Retinal pigment epithelial cell (primary cell): ENCODE results near the gene ANXA7.
A peak's percentile ranks its signal among the peaks of the same experiment; 100 is the strongest.
"Not testable (repeated sequence)": the region's sequence is repeated elsewhere in the genome, so short reads cannot be mapped to it uniquely, and the experiment has no call there.

ENCODE experiments used
- DNase-seq: peaks from one replicate; pipeline ENCODE4 v3.0.0-alpha.2; 2010; ENCODE audit warnings: low read depth
- H3K4me3 ChIP-seq: 2 replicates; pipeline ENCODE4 v1.5.1; 2011; ENCODE audit warnings: mild to moderate bottlenecking, low read length, control low read depth, moderate library complexity
- CTCF ChIP-seq: conservative IDR thresholded peaks from 2 replicates; pipeline ENCODE4 v1.5.1; 2011; ENCODE audit warnings: low read depth, low read length, control low read depth, inconsistent platforms

The ANXA7 gene

GRCh38 chr10:73344269-73344668 lies 69.6 kb downstream of the ANXA7 start:
- H3K4me3 ChIP-seq = no peak overlapping the region
- no peak for DNase-seq
- TF ChIP-seq CTCF = no peak

- H3K4me3 ChIP-seq = no peak overlapping the region
- no peak for DNase-seq
- no peak for TF ChIP-seq CTCF
Measured at GRCh38 chr10:73340121-73340520, 73.7 kb downstream of the ANXA7 start.

- no peak overlapping the region for H3K4me3 ChIP-seq
- no peak for TF ChIP-seq CTCF
- peak; percentile 20 for DNase-seq
Measured at GRCh38 chr10:73339436-73339835, 74.4 kb downstream of the ANXA7 start.

- TF ChIP-seq CTCF = no peak
- no peak for DNase-seq
- no peak overlapping the region for H3K4me3 ChIP-seq
Measured at GRCh38 chr10:73338801-73339368, 75.0 kb downstream of the ANXA7 start.

- H3K4me3 ChIP-seq = no peak overlapping the region
- TF ChIP-seq CTCF = no peak
- DNase-seq = no peak
Measured at GRCh38 chr10:73333202-73333601, 80.7 kb downstream of the ANXA7 start.

GRCh38 chr10:73332379-73332778 lies 81.5 kb downstream of the ANXA7 start:
- no peak for TF ChIP-seq CTCF
- no peak overlapping the region for H3K4me3 ChIP-seq
- DNase-seq = no peak

GRCh38 chr10:73328523-73328922 lies 85.3 kb downstream of the ANXA7 start:
- H3K4me3 ChIP-seq, DNase-seq: not testable (repeated sequence)

- not testable (repeated sequence) for H3K4me3 ChIP-seq, DNase-seq
Measured at GRCh38 chr10:73325290-73325689, 88.6 kb downstream of the ANXA7 start.
